ENCODE data around the gene MEDAG.

The MEDAG gene

GRCh38 chr13:30916991-30917390 lies 10.9 kb downstream of the MEDAG start:
- no peaks in the 10 kb centered on the region for H3K36me3 ChIP-seq (ENCODE audit: control insufficient read depth in 2 of 2, insufficient read depth in 1 of 2, low read length in 2 of 2)
- H3K9me3 ChIP-seq (ENCODE audit: control insufficient read depth, insufficient read depth, low read depth, low read length), result no peaks in the 10 kb centered on the region
- CTCF ChIA-PET, result no interaction called here
- TF ChIP-seq TCF7L2 (IDR thresholded peaks at IDR 0.05; ENCODE audit: borderline replicate concordance, low read depth, low read length) (no peak), PBX3 (CRISPR knock-in tag; IDR thresholded peaks at IDR 0.05) (no peak), ZNF175 (tag by site-specific recombination; IDR thresholded peaks at IDR 0.05) (no peak), KLF7 (tag by site-specific recombination; IDR thresholded peaks at IDR 0.05; ENCODE audit: borderline replicate concordance) (no peak), ZNF239 (tag by site-specific recombination; IDR thresholded peaks at IDR 0.05) (no peak), ZNF843 (tag by site-specific recombination; IDR thresholded peaks at IDR 0.05) (no peak), ZNF610 (tag by site-specific recombination; IDR thresholded peaks at IDR 0.05; ENCODE audit: borderline replicate concordance) (no peak)
- TF ChIP-seq, protein P1, sequence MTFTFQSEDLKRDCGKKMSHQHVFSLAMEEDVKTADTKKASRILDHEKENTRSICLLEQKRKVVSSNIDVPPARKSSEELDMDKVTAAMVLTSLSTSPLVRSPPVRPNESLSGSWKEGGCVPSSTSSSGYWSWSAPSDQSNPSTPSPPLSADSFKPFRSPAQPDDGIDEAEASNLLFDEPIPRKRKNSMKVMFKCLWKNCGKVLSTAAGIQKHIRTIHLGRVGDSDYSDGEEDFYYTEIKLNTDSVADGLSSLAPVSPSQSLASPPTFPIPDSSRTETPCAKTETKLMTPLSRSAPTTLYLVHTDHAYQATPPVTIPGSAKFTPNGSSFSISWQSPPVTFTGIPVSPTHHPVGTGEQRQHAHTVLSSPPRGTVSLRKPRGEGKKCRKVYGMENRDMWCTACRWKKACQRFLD (tag by site-specific recombination; IDR thresholded peaks at IDR 0.05), result no peak
- H3K4me3 ChIP-seq (ENCODE audit: low read depth, low read length), result no peak overlapping the region
- H3K4me1 ChIP-seq (ENCODE audit: control insufficient read depth, insufficient read depth, low read length), result no peaks in the 10 kb centered on the region
- POLR2A ChIA-PET, result no interaction called here
- H3K27ac ChIP-seq (ENCODE audit: extremely low read depth, low read depth, low read length), result no peak overlapping the region

- Histone ChIP-seq H3K9me3 (ENCODE audit: control insufficient read depth, insufficient read depth, low read depth, low read length) (no peaks in the 10 kb centered on the region), H3K4me1 (ENCODE audit: control insufficient read depth, insufficient read depth, low read length) (no peaks in the 10 kb centered on the region), H3K4me3 (ENCODE audit: low read depth, low read length) (no peak overlapping the region), H3K27ac (ENCODE audit: extremely low read depth, low read depth, low read length) (no peak overlapping the region), H3K36me3 (ENCODE audit: control insufficient read depth in 2 of 2, insufficient read depth in 1 of 2, low read length in 2 of 2) (no peaks in the 10 kb centered on the region)
- ChIA-PET CTCF (interaction anchor here (1.9 kb wide), 1 partner anchor 26 kb away, joined by 4 read pairs; no protein-coding TSS in a partner anchor), POLR2A (no interaction called here)
- no peak for TF ChIP-seq ZNF426 (tag by site-specific recombination; IDR thresholded peaks at IDR 0.05)
- TF ChIP-seq, protein P2, sequence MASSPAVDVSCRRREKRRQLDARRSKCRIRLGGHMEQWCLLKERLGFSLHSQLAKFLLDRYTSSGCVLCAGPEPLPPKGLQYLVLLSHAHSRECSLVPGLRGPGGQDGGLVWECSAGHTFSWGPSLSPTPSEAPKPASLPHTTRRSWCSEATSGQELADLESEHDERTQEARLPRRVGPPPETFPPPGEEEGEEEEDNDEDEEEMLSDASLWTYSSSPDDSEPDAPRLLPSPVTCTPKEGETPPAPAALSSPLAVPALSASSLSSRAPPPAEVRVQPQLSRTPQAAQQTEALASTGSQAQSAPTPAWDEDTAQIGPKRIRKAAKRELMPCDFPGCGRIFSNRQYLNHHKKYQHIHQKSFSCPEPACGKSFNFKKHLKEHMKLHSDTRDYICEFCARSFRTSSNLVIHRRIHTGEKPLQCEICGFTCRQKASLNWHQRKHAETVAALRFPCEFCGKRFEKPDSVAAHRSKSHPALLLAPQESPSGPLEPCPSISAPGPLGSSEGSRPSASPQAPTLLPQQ (tag by site-specific recombination; IDR thresholded peaks at IDR 0.05), result no peak
- TF ChIP-seq, protein P3, sequence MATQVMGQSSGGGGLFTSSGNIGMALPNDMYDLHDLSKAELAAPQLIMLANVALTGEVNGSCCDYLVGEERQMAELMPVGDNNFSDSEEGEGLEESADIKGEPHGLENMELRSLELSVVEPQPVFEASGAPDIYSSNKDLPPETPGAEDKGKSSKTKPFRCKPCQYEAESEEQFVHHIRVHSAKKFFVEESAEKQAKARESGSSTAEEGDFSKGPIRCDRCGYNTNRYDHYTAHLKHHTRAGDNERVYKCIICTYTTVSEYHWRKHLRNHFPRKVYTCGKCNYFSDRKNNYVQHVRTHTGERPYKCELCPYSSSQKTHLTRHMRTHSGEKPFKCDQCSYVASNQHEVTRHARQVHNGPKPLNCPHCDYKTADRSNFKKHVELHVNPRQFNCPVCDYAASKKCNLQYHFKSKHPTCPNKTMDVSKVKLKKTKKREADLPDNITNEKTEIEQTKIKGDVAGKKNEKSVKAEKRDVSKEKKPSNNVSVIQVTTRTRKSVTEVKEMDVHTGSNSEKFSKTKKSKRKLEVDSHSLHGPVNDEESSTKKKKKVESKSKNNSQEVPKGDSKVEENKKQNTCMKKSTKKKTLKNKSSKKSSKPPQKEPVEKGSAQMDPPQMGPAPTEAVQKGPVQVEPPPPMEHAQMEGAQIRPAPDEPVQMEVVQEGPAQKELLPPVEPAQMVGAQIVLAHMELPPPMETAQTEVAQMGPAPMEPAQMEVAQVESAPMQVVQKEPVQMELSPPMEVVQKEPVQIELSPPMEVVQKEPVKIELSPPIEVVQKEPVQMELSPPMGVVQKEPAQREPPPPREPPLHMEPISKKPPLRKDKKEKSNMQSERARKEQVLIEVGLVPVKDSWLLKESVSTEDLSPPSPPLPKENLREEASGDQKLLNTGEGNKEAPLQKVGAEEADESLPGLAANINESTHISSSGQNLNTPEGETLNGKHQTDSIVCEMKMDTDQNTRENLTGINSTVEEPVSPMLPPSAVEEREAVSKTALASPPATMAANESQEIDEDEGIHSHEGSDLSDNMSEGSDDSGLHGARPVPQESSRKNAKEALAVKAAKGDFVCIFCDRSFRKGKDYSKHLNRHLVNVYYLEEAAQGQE (tag by site-specific recombination; IDR thresholded peaks at IDR 0.05), result no peak
- no peak for TF ChIP-seq ZNF2 (tag by site-specific recombination; IDR thresholded peaks at IDR 0.05)
- TF ChIP-seq MZF1 (tag by site-specific recombination; IDR thresholded peaks at IDR 0.05; ENCODE audit: borderline replicate concordance), result no peak
- TF ChIP-seq, protein P4, sequence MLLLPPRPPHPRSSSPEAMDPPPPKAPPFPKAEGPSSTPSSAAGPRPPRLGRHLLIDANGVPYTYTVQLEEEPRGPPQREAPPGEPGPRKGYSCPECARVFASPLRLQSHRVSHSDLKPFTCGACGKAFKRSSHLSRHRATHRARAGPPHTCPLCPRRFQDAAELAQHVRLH (tag by site-specific recombination; IDR thresholded peaks at IDR 0.05), result no peak
- TF ChIP-seq, protein P5, sequence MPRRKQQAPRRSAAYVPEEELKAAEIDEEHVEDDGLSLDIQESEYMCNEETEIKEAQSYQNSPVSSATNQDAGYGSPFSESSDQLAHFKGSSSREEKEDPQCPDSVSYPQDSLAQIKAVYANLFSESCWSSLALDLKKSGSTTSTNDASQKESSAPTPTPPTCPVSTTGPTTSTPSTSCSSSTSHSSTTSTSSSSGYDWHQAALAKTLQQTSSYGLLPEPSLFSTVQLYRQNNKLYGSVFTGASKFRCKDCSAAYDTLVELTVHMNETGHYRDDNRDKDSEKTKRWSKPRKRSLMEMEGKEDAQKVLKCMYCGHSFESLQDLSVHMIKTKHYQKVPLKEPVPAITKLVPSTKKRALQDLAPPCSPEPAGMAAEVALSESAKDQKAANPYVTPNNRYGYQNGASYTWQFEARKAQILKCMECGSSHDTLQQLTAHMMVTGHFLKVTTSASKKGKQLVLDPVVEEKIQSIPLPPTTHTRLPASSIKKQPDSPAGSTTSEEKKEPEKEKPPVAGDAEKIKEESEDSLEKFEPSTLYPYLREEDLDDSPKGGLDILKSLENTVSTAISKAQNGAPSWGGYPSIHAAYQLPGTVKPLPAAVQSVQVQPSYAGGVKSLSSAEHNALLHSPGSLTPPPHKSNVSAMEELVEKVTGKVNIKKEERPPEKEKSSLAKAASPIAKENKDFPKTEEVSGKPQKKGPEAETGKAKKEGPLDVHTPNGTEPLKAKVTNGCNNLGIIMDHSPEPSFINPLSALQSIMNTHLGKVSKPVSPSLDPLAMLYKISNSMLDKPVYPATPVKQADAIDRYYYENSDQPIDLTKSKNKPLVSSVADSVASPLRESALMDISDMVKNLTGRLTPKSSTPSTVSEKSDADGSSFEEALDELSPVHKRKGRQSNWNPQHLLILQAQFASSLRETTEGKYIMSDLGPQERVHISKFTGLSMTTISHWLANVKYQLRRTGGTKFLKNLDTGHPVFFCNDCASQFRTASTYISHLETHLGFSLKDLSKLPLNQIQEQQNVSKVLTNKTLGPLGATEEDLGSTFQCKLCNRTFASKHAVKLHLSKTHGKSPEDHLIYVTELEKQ (tag by site-specific recombination; IDR thresholded peaks at IDR 0.05; ENCODE audit: borderline replicate concordance), result no peak
- no peak for TF ChIP-seq ZNF138 (tag by site-specific recombination; IDR thresholded peaks at IDR 0.05; ENCODE audit: borderline replicate concordance)
- TF ChIP-seq, protein P6, sequence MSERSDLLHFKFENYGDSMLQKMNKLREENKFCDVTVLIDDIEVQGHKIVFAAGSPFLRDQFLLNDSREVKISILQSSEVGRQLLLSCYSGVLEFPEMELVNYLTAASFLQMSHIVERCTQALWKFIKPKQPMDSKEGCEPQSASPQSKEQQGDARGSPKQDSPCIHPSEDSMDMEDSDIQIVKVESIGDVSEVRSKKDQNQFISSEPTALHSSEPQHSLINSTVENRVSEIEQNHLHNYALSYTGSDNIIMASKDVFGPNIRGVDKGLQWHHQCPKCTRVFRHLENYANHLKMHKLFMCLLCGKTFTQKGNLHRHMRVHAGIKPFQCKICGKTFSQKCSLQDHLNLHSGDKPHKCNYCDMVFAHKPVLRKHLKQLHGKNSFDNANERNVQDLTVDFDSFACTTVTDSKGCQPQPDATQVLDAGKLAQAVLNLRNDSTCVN (tag by site-specific recombination; optimal IDR thresholded peaks at IDR 0.05), result no peak
- TF ChIP-seq, protein P7, sequence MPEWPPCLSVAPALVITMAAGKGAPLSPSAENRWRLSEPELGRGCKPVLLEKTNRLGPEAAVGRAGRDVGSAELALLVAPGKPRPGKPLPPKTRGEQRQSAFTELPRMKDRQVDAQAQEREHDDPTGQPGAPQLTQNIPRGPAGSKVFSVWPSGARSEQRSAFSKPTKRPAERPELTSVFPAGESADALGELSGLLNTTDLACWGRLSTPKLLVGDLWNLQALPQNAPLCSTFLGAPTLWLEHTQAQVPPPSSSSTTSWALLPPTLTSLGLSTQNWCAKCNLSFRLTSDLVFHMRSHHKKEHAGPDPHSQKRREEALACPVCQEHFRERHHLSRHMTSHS (tag by site-specific recombination; IDR thresholded peaks at IDR 0.05), result no peak
These were observed 12.8 kb downstream of the MEDAG start for GRCh38 chr13:30918662-30919405.
